GM12892 (cell line): ENCODE data around the gene COL4A1.

ENCODE experiments used
- POLR2A ChIP-seq: IDR thresholded peaks from 2 replicates; pipeline ENCODE4 v1.6.1; 2011; ENCODE audit warnings: low read depth, low read length, control low read depth
- POLR2AphosphoS5 ChIP-seq: IDR thresholded peaks from 2 replicates; pipeline ENCODE4 v1.6.1; 2011; ENCODE audit warnings: low read depth, low read length, control low read depth

DNA sequence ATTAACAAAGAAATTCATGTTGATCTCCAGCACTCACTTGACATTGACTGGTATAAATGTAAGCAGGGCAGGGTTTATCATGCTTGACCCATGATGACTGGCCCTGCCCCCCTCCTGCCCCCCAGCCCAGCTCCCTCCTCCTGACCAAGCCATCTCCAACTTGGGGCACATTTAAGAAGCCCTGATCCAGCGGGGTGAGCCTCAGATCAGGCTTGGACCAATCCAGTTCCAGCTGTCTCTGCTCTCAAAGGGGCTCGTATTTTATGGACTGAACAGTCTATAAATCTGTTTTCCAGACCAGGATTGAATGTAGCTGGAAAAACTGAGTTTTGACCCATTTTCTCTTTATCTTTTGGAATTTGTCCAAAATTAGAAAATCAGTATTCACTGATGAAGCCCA, 100.0 kb downstream of the COL4A1 start:
- TF ChIP-seq POLR2A (no peak), POLR2AphosphoS5 (no peak)
